Fibroblast of skin of abdomen (primary cell): ENCODE measurements around the gene TSPAN14.

Source experiments
- DNase-seq: peaks from one replicate; pipeline ENCODE4 v3.0.0-alpha.2; 2013

Gene TSPAN14

DNA sequence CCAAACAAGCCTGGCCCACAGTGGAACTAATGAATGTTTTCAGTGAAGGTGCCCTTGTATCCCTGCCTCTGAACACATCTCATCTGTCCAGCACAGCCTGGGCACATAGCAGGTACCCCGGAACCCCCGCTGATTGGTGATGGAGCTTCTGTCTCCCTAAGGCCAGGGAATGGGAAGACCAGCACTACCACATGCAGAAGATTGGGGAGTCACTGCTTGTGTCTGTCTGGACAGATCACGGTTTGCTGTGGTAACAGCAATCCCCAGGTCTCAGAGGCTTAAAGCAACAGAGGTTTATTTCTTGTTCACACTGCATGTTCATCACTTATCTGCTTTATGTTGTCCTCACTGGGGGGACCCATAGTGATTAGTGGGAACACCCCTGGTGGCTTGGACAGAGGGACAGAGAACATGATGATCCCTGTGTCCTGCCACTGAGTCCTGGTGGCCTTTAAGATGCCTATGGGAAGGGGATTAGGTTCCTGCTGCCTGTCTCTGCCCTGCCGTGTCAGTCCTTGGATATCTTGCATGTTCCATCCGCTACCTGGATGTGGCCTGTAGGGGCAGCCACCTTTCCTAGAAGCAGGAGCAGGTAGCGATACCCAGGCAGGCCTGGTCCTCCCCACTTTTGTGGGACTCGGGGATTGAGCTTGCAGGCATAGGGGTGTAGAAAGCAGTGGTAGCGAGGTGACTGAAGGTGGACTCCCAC is 3.6 kb downstream of the TSPAN14 start:
- no peak for DNase-seq

- no peak for DNase-seq
These were observed 4.1 kb downstream of the TSPAN14 start for GRCh38 chr10:80458263-80458625.

DNA sequence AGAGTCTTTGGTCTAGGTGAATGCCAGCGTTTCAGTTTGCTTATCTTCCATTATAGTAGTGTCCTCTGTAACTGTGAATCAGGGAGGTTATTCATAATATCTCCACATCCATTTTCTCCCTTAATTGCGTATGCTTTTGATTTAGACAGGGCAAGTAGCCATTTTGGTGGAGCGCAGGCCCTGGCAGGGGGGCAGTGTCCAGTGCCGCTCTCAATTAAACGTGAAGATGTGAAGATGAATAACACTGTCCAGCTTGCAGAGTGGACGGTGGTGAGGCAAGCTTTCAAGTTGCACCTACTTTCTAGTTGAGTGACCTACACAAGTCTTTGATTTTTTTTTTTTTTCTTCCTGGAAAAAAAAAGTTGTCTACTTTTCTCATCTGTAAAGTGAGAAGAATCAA is 4.5 kb downstream of the TSPAN14 start:
- no peak for DNase-seq

DNA sequence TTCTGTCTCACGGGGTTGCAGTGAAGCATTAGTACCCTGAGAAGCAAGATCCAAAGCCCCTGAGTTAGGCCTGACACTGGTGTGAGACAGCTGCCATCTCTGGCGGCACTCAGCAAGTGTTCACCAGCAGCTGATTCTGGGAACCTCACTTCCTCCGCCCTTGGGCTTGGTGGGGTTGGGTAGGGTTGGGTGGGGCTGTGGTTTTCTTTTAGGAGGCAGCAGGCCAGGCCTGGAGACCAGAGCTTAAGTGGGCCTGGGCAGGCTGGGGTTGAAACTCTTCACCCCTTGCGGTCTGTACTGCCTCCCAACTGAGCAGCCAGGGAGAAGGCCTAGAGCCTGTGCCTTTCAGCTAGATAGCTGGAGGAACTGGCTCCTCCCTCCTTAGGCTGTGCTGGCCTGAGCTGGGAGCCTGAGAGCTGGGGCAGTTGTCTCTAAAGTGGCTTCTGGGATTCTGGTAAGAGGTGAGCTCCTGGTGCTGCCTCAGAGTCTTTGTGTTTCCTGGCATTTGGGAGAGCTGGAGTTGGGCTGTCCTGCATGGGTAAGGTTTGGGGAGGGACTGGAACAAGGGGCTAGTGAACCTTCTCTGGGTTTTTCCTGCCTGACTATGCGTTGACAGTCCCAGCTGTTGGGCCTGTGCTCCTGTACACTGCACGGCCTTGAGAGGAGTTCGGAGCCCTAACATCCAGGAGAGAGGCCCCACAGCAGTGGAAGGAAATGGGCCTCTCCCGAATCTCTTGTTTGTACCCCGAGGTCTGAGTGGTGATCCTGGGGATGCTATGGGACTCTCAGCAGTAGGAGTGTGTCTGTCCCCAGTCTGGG is 5.1 kb downstream of the TSPAN14 start:
- DNase-seq, result no peak

DNA sequence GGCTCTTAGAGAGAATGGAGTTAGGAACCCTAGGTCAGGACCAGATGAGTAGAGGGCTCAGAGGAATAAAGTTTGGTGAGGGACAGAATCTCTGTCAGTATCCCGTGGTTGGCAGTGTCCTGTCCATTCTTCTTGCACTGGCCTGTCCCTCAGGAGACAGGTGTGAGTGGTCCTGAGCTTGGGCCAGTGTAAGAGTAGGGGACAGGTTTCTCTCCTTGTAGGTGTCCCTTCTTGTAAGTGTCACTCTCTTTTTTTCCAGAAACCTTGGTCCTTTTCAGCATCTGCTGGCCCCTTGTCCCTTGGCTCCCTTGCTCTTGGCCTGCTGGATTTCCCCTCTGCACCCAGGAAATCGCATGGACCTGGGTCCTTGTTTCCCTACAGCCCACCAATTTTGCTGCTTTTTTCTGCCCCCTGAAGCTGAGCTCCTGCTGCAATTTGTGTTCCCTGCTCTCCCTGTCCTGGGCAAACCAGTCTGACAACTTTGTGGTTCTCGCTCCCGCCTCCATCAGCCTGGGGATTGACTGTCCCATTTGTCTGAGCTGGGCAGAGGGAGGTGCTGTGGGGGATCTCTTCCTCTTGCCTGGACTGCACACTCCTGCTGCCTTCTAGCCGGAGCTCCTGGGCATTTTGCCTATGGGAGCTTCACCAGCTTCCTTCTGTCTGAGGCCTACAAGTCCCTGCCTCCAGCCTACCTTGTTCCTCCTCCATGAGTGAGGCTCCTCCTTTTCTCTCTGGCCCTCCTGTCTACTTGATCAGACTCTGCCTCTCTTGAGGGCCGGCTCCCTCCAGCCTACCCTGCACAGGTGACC is 6.5 kb downstream of the TSPAN14 start:
- DNase-seq, result peak; percentile 61

DNA sequence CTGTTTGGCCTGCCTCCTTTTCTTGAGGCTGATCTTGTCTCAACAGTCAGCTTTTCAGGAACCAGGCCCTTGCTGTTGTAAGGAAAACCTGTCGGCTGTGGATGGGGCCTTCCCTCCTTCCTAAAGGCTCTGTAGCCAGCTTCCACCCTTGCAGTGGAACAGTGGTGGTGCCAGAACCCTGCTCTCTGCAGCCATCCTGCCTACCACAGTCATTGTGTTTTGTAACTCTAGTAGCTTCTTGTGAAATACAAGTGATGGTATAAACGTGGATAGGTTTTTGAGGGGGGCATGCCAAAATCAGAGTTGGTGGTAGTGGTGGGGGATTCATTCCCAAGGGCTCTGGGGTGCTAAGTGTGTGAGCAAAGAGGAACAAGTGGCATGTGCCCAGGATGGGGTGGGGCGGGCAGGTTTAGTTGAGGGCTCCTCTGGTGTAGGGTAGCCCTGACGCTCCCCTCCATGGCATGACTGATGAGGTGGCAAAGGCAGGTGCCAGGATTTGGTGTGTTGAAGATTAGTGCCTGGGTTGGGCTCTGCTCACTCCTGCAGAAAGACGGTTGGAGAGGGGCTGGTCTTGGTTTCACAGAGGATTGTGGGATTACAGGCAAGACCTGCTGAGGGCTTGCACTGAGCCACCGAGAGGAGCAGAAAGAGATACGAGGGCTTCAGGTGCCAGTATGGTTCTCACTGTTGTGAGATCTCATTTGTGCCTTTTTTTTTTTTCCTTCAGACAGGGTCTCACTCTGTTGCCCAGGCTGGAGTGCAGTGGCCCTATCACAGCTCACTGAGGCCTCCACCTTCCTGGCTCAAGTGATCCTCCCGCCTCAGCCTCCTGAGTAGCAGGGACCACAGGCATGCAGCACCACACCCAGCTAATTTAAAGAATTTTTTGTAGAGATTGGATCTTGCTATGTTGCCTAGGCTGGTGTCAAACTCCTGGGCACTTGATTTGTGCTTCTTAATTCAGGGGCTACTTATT is 7.4 kb downstream of the TSPAN14 start:
- no peak for DNase-seq

- peak; percentile 64 for DNase-seq
These were observed 8.3 kb downstream of the TSPAN14 start for GRCh38 chr10:80462299-80462980.

GRCh38 chr10:80462981-80463741 is 9.1 kb downstream of the TSPAN14 start:
- peak; percentile 72 for DNase-seq

- DNase-seq, result no peak
These were observed 9.8 kb downstream of the TSPAN14 start for GRCh38 chr10:80463868-80464267.

- no peak for DNase-seq
These were observed 10.7 kb downstream of the TSPAN14 start for GRCh38 chr10:80464557-80465450.

DNA sequence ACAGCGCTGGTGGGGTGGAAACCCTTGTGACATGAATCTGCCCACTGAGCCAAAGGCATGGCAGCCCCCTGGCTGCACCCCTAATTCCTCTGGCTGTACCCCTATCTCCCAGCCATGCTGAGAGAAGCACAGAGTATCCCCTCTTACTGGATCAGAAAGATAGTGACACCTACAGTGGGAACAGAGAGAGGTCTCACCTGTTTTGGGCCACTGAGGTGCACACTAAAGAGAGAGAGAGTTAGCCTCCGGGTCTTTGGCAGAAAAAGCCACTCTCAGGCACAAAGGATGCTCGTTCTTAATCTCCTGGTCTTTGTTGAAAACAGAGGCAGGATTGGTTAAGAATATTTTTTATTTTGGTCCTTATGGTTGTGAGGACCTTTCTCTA is 11.3 kb downstream of the TSPAN14 start:
- no peak for DNase-seq

GRCh38 chr10:80465839-80466590 is 11.9 kb downstream of the TSPAN14 start:
- DNase-seq, result no peak

- no peak for DNase-seq
These were observed 12.7 kb downstream of the TSPAN14 start for GRCh38 chr10:80466724-80467326.

- no peak for DNase-seq
These were observed 13.9 kb downstream of the TSPAN14 start for GRCh38 chr10:80468002-80468401.

DNA sequence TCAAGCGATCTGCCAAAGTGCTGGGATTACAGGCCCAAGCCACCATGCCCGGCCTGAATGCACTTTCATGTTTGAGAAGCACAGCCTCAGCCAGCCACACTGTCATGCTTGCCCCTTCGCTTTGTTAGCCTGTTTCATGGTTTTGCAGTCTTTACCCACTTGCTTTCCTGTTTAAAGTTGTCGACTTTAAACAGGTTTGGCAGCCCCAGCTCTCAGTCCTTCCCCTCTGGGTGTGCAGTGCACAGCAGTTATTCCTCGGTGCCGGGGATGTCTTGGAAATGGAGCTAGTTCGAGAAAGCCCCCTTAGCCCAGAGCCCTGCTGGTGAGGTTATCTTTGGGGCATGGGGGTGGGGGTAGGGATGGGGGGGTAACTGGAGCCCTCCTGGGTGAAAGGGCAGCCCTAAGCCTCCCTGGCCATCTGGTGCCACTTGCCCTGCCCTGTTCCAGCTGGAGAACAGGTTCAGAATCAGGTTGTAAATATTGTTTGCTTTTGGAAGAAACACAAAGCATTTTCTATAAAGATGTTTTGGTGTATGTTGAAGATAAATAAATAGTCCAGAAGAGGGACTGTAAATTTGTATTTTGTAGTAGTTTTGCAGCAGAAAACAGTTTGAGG is 14.8 kb downstream of the TSPAN14 start:
- no peak for DNase-seq

- DNase-seq, result no peak
These were observed 16.2 kb downstream of the TSPAN14 start for GRCh38 chr10:80470266-80470665.

GRCh38 chr10:80471001-80471400 is 16.9 kb downstream of the TSPAN14 start:
- DNase-seq, result no peak

DNA sequence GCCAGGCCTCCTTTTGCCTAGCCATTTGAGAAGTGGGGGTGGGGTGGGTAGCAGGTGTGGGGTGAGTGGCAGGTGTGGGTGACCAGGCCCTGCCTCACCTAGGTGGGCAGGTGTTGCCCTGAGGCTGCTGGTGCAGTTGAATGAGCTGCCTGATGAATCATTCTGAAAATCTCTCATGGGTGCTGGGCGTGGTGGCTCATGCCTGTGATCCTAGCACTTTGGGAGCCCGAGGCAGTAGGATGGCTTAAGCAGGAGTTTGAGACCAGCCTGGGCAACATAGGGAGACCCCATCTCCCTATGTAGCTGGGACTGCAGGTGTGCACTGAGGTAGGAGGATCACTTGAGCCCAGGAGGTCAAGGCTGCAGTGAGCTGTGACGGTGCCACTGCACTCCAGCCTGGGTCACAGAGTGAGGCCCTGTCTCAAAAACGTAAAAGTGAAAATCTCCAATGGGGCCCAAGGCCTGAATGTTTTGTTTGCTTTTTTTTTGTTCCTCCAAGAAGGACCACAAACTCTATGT is 17.7 kb downstream of the TSPAN14 start:
- no peak for DNase-seq
